T-helper 22 cell (primary cell): ENCODE measurements around the gene KRTAP5-4.
"Not testable (repeated sequence)": the region's sequence is repeated elsewhere in the genome, so short reads cannot be mapped to it uniquely, and the experiment has no call there.

Experiments used
- DNase-seq: peaks from one replicate; pipeline ENCODE4 v3.0.0-alpha.2; 2020; ENCODE audit warnings: low read depth

Gene KRTAP5-4, protein sequence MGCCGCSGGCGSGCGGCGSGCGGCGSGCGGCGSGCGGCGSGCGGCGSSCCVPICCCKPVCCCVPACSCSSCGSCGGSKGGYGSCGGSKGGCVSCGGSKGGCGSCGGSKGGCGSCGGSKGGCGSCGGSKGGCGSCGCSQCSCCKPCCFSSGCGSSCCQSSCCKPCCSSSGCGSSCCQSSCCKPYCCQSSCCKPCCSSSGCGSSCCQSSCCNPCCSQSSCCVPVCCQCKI

DNA sequence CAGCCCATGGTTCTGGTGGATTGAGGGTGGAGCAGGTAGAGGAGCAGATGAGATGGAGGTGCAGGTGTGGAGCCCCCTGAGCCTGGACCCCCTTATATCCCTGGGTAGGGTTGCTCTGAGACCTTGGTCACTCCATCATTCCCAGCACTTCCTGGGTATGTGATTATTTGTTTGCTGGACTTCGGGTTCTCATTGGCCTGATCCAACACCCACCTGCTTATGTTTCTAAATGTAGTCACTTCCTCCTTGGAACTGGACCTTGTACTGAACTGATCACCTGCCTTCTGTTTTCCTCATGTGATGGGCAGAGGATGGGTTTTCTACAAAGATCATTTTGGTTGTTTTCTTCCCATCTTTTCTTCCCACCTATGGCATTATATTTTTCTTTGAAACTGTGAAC is at the start of gene KRTAP5-4:
KRTAP5-4 (minus strand) TSS at position 53 of the 400 bp plus-strand sequence; CDS start at position 8, 45 bp downstream.
- DNase-seq: no peak

GRCh38 chr11:1671658-1672057 is 49.7 kb upstream of the KRTAP5-4 start:
- DNase-seq: no peak

DNA sequence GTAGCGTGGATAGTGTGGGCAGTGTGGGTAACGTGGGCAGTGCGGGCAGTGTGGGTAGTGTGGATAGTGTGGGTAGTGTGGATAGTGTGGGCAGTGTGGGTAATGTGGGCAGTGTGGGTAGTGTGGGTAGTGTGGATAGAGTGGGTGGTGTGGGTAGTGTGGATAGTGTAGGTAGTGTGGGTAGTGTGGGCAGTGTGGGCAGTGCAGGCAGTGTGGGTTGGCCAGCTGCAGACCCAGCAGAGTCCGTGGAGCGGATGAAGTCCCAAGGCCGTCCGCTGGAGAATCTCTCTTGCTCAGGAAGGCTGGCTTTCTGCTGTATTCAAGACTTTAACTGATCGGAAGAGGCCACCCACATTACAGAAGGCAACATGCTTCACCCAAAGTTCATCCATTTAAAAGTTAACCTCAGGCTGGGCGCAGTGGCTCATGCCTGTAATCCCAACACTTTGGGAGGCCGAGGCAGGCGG is 49.0 kb upstream of the KRTAP5-4 start:
- DNase-seq: no peak

- not testable (repeated sequence) for DNase-seq
Observed at GRCh38 chr11:1670457-1670856, 48.5 kb upstream of the KRTAP5-4 start.

- DNase-seq: no peak
Observed at GRCh38 chr11:1669546-1670218, 47.7 kb upstream of the KRTAP5-4 start.

GRCh38 chr11:1668911-1669473 is 47.1 kb upstream of the KRTAP5-4 start:
- no peak for DNase-seq

- DNase-seq: no peak
Observed at GRCh38 chr11:1667906-1668305, 46.0 kb upstream of the KRTAP5-4 start.

DNA sequence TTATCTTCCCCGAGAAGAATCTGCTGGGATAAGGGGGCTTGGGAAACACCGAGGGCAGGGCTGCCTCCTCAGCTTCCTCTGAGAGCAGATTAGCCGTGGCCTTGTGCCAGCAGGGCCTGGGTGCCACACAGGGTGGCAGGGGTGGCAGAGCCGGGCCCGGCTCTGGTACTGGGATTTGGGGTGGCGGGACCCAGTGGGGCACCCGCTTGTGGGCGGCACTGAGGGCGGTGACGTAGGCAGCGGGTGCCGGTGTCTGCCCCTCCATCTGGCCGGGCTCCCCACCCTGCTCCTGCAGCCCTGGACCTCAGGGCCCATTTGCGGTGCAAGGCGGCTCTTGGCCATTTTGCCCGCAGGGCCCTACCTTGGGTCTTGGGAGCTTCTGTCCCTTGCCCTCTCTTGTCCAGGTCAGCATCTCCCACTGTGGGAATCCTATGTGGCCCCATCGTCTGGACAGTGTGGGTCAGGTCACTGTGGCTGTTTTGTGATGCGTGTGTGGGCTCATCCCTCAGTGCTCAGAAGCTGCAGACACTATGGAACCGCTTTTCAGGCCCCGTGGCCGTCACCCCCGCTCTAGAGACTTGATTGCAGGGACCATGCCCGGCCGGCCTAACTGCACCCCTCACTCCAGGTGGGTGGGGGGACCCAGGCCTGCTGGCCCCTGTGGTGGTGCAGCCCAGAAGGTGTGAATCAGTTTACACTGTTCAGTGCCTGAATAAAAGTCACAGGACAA is 45.3 kb upstream of the KRTAP5-4 start:
- DNase-seq: no peak

DNA sequence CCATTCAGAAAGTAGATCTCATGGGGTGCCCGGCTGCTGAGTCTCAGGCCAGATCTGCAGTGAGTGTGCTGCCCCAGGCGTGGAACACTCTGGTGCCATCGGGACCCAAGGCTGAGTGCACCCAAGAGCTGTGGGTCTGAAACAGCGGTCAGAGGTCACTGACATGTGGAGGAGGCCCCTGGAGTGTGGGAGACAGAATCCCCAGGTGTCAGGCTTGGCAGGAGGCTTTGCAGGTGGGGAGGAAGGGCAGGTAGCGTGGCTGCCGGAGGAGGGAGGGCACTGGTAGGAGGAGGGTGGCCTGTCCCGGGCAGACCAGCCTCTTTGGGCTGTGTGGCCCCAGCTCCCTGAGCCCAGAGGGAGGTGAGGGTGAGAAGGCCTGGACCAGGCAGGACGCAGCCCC is 43.4 kb upstream of the KRTAP5-4 start:
- no peak for DNase-seq

DNA sequence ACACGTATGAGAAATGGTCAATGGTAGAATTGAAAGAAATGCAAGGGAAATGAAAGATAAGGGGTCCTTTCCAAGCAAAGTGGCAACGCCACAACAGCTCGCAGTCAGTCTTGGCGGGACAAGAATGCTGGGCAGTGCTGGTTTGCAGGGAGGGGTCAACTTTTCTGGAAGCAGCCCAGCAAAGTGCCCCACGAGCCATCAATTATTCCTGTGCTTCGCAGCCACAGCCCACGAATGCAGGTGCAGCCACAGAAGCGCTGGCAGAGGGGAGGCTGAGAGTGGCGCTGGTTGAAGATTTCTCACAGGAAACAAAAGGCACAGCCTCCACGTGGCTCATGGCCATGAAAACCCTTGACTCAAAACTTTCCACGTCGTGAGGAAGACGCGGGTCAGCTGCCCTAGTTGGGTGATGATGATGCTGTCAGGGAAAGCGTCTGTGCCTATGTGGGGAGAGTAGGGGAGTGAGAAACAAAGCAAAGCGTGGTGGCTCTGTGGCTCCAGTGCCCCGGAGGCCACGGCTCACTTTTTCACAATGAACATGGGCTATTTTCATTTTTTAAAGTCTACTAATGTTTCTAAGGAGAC is 40.9 kb upstream of the KRTAP5-4 start:
- not testable (repeated sequence) for DNase-seq

DNA sequence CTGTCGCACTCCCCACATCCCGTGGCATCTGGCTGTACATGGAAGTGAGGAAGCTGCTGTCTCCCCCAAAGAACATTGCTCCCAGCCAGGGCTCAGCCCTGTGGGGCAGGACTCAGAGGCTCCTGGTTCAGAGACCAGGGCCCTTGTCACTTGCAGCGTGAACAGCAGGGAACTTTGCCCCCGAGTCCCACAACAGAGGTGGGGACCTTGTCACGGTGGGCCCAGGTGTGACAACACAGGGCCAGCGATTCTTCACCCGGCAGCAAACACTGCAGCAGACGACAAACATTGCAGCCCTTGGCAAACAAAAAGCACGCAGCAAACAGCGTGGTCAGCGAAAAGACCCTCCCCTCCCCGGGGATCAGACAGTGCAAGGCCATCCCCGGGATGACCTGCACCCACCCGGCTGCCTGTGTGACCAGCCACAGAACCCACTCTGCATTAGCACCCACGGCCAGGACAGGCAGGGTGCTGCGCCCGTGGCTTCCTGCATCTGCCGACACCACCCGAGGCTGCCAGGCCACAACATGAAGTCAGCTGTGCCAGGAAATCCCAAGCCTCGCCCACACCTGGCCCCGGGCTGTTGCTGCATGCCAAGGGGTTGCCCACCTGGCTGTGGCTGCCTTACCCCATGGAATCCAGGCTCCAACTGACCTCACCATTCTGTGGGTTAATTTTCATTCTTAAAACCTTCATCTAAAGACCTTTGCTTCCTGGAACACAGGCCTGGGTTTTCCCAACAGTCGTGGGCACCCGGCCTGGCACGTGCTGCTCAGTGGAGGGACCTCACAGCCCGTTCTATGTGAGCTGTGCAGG is 39.7 kb upstream of the KRTAP5-4 start:
- not testable (repeated sequence) for DNase-seq

DNA sequence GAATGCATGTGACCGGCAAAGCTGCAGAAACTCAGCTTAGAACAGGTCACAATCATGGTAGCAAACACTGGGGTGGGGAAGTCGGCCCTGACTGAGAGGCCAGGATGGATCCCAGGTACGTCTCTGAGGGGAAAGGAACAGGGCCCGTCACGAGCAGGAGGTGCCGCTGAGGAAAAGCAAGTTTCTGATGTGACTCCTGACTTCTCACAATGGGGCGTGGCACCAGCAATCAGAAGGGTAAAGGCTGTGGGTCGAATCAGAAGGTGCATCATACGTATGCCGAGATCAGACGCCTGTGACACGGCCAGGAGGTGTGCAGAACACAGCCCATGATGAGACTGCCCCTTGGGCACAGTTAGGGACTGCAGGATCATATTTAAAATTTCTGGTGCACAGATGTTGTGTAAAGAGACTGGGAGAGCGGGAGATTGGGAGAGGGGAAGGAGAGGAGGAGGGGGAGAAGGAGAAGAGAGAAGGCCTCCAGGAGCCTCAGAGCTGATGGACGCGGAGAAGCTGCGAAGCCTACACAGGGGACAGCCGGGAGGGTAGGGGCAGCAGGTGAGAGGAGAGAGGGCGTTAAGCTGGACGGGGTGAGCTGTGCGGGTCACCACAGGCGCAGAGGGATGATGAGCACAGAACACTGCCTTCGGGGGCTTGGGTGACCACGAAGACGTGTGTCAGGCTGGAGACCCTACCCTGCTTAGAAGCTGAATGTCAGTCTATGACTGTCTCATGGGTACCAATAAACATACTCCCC is 38.4 kb upstream of the KRTAP5-4 start:
- no peak for DNase-seq

GRCh38 chr11:1659506-1659905 is 37.6 kb upstream of the KRTAP5-4 start:
- no peak for DNase-seq

DNA sequence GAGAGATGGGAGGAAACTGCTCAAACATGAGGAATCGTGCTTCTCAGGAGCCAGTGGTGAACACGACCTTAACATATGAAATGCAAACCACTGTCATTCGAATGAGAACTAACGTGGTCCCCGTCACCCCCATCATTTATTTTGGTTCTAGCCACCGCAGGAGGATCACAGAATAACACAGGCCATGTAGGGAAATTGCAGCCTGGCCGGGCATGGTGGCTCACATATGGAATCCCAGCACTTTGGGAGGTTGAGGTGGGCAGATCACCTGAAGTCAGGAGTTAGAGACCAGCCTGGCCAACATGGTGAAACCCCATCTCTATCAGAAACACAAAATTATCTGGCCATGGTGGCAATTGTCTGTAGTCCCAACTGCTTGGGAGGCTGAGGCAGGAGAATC is 34.7 kb upstream of the KRTAP5-4 start:
- DNase-seq: no peak

DNA sequence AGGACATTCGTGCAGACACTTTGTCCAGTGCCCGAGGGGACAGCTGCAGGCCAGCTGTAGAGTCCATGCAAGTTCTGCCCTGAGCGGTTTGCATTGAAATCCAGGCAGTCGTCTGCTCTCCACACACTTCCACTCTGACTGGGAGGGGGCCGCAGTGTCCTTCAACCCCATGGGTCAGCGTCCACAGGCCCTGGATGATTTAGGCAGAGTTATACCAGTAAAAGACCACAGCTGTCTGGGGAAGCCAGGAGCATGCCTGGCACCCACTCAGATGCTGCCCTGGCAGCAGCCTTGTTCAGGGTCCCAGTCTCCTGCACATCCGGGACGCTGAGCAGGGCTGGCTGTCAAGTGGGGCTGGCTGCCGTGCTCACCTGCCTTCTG is 34.1 kb upstream of the KRTAP5-4 start:
- DNase-seq: no peak

- no peak for DNase-seq
Observed at GRCh38 chr11:1655168-1656060, 33.5 kb upstream of the KRTAP5-4 start.

DNA sequence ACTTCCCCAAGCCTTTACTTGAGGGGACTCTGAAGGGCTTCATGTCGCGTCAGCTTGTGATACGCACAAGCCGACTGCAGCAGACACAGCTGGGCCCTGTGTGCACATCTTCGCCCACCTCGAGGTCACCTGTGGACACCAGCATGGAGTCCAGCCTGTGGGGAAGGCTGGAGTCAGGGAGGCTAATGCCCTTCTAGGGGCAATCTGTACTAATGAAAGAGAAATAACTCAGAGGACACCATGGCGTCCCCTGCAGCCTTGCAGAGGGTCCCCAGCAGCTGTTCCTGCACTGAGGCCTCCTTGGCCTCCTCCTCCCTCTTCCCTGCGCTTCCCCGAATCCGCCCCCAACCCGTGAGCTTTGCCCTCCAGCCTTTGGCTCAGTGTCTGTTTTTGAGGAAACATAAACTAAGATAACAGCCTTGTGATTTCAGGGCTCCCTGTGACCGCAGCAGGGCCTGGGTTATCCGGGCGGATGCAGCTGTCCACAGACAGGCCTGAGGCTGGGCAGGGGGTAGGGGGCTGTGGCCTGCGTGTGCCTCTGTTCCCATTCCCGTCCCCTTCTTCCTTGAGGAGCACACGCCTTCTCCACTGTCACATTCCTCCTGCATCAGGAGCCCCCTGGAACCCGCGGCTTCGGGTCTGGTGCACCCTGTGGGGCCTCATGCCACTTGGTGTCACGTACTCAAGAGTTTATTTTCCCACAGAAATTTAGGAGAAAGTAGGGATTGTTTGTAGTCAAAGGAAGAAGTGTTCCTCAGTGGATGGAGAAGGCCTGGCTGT is 32.6 kb upstream of the KRTAP5-4 start:
- DNase-seq: no peak

DNA sequence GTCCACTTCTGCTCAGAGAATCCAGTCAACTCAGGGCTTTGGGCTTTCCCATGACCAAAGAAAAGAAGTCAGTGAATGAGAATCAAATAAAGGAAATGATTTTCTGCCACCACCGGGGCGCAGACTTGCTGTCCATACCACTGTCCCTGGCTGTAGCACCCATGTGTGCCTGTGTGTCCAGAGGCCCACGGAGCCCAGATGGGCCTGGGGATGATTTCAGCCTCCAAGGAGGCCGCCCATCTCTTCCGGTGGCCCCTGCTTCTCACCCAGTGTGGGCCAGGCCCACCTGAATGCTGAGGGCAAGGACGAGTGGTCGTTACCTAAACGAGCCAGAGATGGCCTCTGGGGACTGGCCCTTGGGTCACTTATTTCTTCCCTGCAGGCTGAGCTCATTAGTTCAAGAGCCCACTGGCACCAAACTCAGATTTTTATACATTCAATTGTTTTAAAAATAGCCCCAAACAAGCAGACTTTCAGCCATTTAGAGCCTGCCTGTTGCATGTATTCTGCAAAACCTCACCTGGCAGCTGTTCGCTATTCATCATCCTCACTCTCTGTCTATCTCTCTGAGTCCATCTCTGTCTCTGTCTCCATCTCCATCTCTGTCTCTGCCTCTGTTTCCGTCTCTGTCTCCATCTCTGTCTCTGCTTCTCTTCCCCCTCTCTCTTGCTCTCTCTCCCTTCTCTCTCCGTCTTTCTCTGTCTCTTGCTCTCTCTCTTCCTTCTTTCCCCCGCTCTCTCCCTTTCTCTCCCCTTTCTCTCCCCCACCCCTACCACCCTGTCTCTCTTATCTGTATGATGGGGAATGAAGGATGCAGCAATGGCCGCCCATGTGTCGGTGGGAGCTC is 31.8 kb upstream of the KRTAP5-4 start:
- no peak for DNase-seq
